ENCODE results near the gene CCDC57. TPM values are rescaled to one million over a fixed set of nuclear protein-coding genes. Genes with fewer than 3 reads are reported as not detected.

The CCDC57 gene
- total and polyA plus RNA-seq, 2 of the 4 experiments (the other 2 are of a cell fraction), result 7.3 to 31.3 TPM

- ATAC-seq (ENCODE audit: low read depth), result no peak
- POLR2A ChIA-PET (ENCODE audit: unreplicated experiment), result no interaction called here
- TF ChIP-seq MAZ (IDR thresholded peaks at IDR 0.05; ENCODE audit: borderline replicate concordance, low read depth, low read length), result no peak
- no peak for TF ChIP-seq MAFK (IDR thresholded peaks at IDR 0.05; ENCODE audit: low read depth, low read length)
- TF ChIP-seq RFX5 (IDR thresholded peaks at IDR 0.05; ENCODE audit: low read depth, low read length), result no peak
- TF ChIP-seq, protein P1, sequence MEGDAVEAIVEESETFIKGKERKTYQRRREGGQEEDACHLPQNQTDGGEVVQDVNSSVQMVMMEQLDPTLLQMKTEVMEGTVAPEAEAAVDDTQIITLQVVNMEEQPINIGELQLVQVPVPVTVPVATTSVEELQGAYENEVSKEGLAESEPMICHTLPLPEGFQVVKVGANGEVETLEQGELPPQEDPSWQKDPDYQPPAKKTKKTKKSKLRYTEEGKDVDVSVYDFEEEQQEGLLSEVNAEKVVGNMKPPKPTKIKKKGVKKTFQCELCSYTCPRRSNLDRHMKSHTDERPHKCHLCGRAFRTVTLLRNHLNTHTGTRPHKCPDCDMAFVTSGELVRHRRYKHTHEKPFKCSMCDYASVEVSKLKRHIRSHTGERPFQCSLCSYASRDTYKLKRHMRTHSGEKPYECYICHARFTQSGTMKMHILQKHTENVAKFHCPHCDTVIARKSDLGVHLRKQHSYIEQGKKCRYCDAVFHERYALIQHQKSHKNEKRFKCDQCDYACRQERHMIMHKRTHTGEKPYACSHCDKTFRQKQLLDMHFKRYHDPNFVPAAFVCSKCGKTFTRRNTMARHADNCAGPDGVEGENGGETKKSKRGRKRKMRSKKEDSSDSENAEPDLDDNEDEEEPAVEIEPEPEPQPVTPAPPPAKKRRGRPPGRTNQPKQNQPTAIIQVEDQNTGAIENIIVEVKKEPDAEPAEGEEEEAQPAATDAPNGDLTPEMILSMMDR (conservative IDR thresholded peaks at IDR 0.05; ENCODE audit: low read depth, low read length), result no peak
- TF ChIP-seq RCOR1 (IDR thresholded peaks at IDR 0.05; ENCODE audit: insufficient replicate concordance, low read length), result no peak
- TF ChIP-seq RAD21 (IDR thresholded peaks at IDR 0.05; ENCODE audit: low read length), result no peak
- TF ChIP-seq CEBPB (IDR thresholded peaks at IDR 0.05; ENCODE audit: low read depth, low read length), result no peak
- TF ChIP-seq SMC3 (IDR thresholded peaks at IDR 0.05; ENCODE audit: low read depth, low read length), result no peak
- TF ChIP-seq BHLHE40 (IDR thresholded peaks at IDR 0.05; ENCODE audit: low read depth, low read length), result no peak
- no peak for TF ChIP-seq POLR2A (IDR thresholded peaks at IDR 0.05; ENCODE audit: low read depth, low read length)
- no peak for TF ChIP-seq FOS (IDR thresholded peaks at IDR 0.05; ENCODE audit: low read depth, low read length)
- TF ChIP-seq ELK1 (IDR thresholded peaks at IDR 0.05; ENCODE audit: borderline replicate concordance, low read depth, low read length), result no peak
- TF ChIP-seq, protein P2, sequence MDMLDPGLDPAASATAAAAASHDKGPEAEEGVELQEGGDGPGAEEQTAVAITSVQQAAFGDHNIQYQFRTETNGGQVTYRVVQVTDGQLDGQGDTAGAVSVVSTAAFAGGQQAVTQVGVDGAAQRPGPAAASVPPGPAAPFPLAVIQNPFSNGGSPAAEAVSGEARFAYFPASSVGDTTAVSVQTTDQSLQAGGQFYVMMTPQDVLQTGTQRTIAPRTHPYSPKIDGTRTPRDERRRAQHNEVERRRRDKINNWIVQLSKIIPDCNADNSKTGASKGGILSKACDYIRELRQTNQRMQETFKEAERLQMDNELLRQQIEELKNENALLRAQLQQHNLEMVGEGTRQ (IDR thresholded peaks at IDR 0.05; ENCODE audit: low read depth, low read length), result no peak
These were observed 131.7 kb downstream of the CCDC57 start for GRCh38 chr17:82080789-82081464.

More at GRCh38 chr17:82080789-82081464, 131.7 kb downstream of the CCDC57 start:
- no TSS peak for BruUV-seq (replicated peaks)
- H4K8ac ChIP-seq (ENCODE audit: low read depth in 2 of 2, low read length in 2 of 2), result no peak overlapping the region
- H4K20me1 ChIP-seq (ENCODE audit: insufficient read depth, low read length), result no peaks in the 10 kb centered on the region; the same call in 1 of the 2 replicates
- H3K23ac ChIP-seq (ENCODE audit: low read depth, low read length), result no peak overlapping the region
- H3K4ac ChIP-seq (ENCODE audit: low read depth, low read length), result no peak overlapping the region
- H3K4me3 ChIP-seq (ENCODE audit: insufficient read depth, low read depth, low read length), result no peak overlapping the region
- no peak overlapping the region for H2BK5ac ChIP-seq (ENCODE audit: low read depth, low read length, poor library complexity, severe bottlenecking)
- WGBS, 2 experiments (ENCODE audit: extremely low coverage in 2 of 2, insufficient read length in 1 of 2), result 95% methylated on average over 33 of the region's 44 CpGs; no CpG with 5 or more reads in 1 of the 2 experiments
- H3K14ac ChIP-seq (replicated peaks; ENCODE audit: low read depth, low read length), result no peak overlapping the region
- H3K9me3 ChIP-seq (ENCODE audit: control insufficient read depth, insufficient read depth, low read length), result no peaks in the 10 kb centered on the region
- DNase-seq, result no peak
- in situ Hi-C loops (cut with MboI; ENCODE audit: low sequenced_read_pairs), result no loop called here
- no peak overlapping the region for H2BK120ac ChIP-seq (ENCODE audit: low read depth, low read length)
- H3K36me3 ChIP-seq (ENCODE audit: control insufficient read depth, insufficient read depth, low read length), result peaks cover 68% of the 10 kb centered on the region
- H2BK20ac ChIP-seq (ENCODE audit: low read depth, low read length), result no peak overlapping the region
- no peaks in the 10 kb centered on the region for H3K4me1 ChIP-seq (ENCODE audit: control insufficient read depth, insufficient read depth, low read length)
- H3K4me2 ChIP-seq (ENCODE audit: low read depth, low read length), result no peak overlapping the region
- no peak overlapping the region for H3K18ac ChIP-seq (ENCODE audit: low read depth, low read length)
- peak overlapping the region; percentile 21 for H2AFZ ChIP-seq (replicated peaks; ENCODE audit: low read length, poor library complexity)
- H3K56ac ChIP-seq (ENCODE audit: extremely low read depth, insufficient read depth, low read length), result no peak overlapping the region
- no peaks in the 10 kb centered on the region for H3K79me1 ChIP-seq (ENCODE audit: low read depth in 1 of 2, low read length in 2 of 2)
- H2AK9ac ChIP-seq (replicated peaks; ENCODE audit: low read depth, low read length, poor library complexity), result no peak overlapping the region
- H3K27me3 ChIP-seq (ENCODE audit: control insufficient read depth, insufficient read depth, low read length), result no peaks in the 10 kb centered on the region
- no peak overlapping the region for H3K27ac ChIP-seq (ENCODE audit: insufficient read depth, low read length)
- H4K91ac ChIP-seq (ENCODE audit: insufficient read depth, low read depth, low read length), result no peak overlapping the region
- no peak overlapping the region for H2BK15ac ChIP-seq (ENCODE audit: low read depth, low read length)
- intact Hi-C loops (cut with micrococcal nuclease), result no loop called here
- H3K9me1 ChIP-seq (ENCODE audit: insufficient read depth, low read length), result no peaks in the 10 kb centered on the region
- H4K5ac ChIP-seq (ENCODE audit: low read depth, low read length), result no peak overlapping the region
- dilution Hi-C loops (cut with HindIII; ENCODE audit: low sequenced_read_pairs, unreplicated experiment), result no loop called here
- CTCF ChIA-PET, result no interaction called here
- H3K9ac ChIP-seq (ENCODE audit: low read depth, low read length), result no peak overlapping the region
- no peak overlapping the region for H2AK5ac ChIP-seq (ENCODE audit: low read depth, low read length)

Measured in IMR-90 (cell line).